Smooth muscle cell (in vitro differentiated cells): ENCODE data around the gene C20orf204. TPM values are rescaled to one million over a fixed set of nuclear protein-coding genes. Genes with fewer than 3 reads are reported as not detected.

Source experiments
- DNase-seq: peaks from one replicate; lab custom pipeline; 2025; ENCODE audit not compliant: unreplicated experiment; lab: John Stamatoyannopoulos, UW
- H2AFZ ChIP-seq: fragments of 200-600 bp; sonication (generic); 2 replicates; pipeline ENCODE4 v1.6.0; 2016; ENCODE audit warnings: antibody characterized with exemption, low read depth, mild to moderate bottlenecking
- H3F3A ChIP-seq: fragments of 200-600 bp; sonication (generic); 2 replicates; pipeline ENCODE4 v1.6.0; 2017; ENCODE audit warnings: antibody characterized with exemption, low read depth
- H3K27ac ChIP-seq: fragments of 200-600 bp; sonication (generic); 2 replicates; pipeline ENCODE4 v1.5.1; 2016; ENCODE audit warnings: low read depth, mild to moderate bottlenecking
- H3K27me3 ChIP-seq: fragments of 200-600 bp; sonication (generic); 2 replicates; pipeline ENCODE4 v1.6.1; 2016; ENCODE audit warnings: low read depth, mild to moderate bottlenecking
- H3K36me3 ChIP-seq: fragments of 200-600 bp; sonication (generic); 2 replicates; pipeline ENCODE4 v1.5.1; 2016; ENCODE audit warnings: low read depth
- H3K4me1 ChIP-seq: fragments of 200-600 bp; sonication (generic); 2 replicates; pipeline ENCODE4 v1.5.1; 2016; ENCODE audit warnings: low read depth
- H3K4me2 ChIP-seq: fragments of 200-600 bp; sonication (generic); 2 replicates; pipeline ENCODE4 v1.6.0; 2016; ENCODE audit warnings: mild to moderate bottlenecking
- H3K4me3 ChIP-seq: fragments of 200-600 bp; sonication (generic); 2 replicates; pipeline ENCODE4 v1.5.1; 2016; ENCODE audit warnings: mild to moderate bottlenecking
- H3K79me2 ChIP-seq: fragments of 200-600 bp; sonication (generic); 2 replicates; pipeline ENCODE4 v1.6.0; 2016; ENCODE audit warnings: low read depth, mild to moderate bottlenecking
- H3K9ac ChIP-seq: fragments of 200-600 bp; sonication (generic); 2 replicates; pipeline ENCODE4 v1.6.0; 2016; ENCODE audit warnings: low read depth
- H3K9me3 ChIP-seq: fragments of 200-600 bp; sonication (generic); replicated peaks from 2 replicates; pipeline ENCODE4 v1.5.1; 2016; ENCODE audit warnings: low read depth
- H4K20me1 ChIP-seq: fragments of 200-600 bp; sonication (generic); 2 replicates; pipeline ENCODE4 v1.6.0; 2016; ENCODE audit warnings: low read depth
- WGBS: methylation state at CpG from one replicate; pipeline ENCODE4 v1.1.7; 2016; ENCODE audit warnings: low lambda C conversion rate; 5-methylcytosine and 5-hydroxymethylcytosine counted together
- polyA plus RNA-seq: library from polyadenylated mRNA; unstranded; fragments of >200 nt; fragmentation: Nextera tagmentation; extraction: Ambion mirVana; gene quantifications from 2 replicates; pipeline ENCODE4 v1.2.1, GENCODE V29; 2016
- total RNA-seq: library from RNA; depleted of rRNA; stranded (reverse); fragments of >200 nt; gene quantifications from 2 replicates; pipeline ENCODE4 v1.2.3, GENCODE V29; 2014
- TF ChIP-seq, protein P1 (sequence below): fragments of 200-600 bp; sonication (generic); IDR thresholded peaks from 2 replicates; pipeline ENCODE4 v1.5.1; 2017; ENCODE audit warnings: borderline replicate concordance, mild to moderate bottlenecking, antibody characterized with exemption; ENCODE audit not compliant: insufficient read depth, poor library complexity, severe bottlenecking

C20orf204 gene
- total and polyA plus RNA-seq, 2 experiments from 2014 or later = 0.09 to 0.87 TPM

DNA sequence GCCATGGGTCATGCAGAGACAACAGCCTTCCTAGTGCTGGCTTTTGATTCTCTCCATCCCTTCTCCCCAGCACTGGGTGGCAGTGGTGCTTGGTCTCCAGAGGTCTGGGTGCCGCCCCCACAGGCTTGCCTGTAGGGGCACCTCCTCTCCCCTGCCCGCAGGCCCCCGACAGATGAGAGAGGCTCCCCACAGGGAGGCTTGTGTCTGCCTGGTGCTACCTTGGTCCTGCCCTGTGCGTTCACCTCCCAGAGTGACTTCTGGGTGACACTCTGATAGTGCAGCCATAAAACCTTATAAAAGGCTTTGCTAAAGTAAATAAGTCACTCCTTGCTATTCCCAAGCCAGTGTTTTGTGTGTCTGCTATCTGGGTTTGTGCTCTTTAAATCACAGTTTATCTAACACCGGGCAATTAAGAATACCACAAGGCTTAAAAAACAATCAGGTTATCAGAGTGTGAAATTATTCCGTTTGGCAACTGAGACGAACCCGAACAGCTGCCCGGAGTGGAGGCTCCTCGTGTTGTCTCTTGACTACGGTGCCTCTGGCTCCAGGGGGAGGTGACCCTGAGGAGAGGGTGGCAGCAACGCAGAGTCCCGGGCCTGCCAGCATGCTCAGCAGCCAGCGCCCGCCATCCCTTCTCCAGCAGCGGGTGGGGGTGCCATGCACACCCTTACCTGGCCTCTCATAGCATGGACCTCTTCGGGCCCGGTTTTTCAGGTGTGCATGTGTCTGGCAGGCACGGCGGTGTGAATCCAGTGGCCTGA is 5.4 kb upstream of the C20orf204 start:
- H3K4me1 ChIP-seq = no peaks in the 10 kb centered on the region
- TF ChIP-seq, protein P1, sequence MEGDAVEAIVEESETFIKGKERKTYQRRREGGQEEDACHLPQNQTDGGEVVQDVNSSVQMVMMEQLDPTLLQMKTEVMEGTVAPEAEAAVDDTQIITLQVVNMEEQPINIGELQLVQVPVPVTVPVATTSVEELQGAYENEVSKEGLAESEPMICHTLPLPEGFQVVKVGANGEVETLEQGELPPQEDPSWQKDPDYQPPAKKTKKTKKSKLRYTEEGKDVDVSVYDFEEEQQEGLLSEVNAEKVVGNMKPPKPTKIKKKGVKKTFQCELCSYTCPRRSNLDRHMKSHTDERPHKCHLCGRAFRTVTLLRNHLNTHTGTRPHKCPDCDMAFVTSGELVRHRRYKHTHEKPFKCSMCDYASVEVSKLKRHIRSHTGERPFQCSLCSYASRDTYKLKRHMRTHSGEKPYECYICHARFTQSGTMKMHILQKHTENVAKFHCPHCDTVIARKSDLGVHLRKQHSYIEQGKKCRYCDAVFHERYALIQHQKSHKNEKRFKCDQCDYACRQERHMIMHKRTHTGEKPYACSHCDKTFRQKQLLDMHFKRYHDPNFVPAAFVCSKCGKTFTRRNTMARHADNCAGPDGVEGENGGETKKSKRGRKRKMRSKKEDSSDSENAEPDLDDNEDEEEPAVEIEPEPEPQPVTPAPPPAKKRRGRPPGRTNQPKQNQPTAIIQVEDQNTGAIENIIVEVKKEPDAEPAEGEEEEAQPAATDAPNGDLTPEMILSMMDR = no peak
- no peak overlapping the region for H3K9ac ChIP-seq
- H2AFZ ChIP-seq = no peak overlapping the region
- no peaks in the 10 kb centered on the region for H3K79me2 ChIP-seq
- no peaks in the 10 kb centered on the region for H4K20me1 ChIP-seq
- H3K36me3 ChIP-seq = no peaks in the 10 kb centered on the region
- no peak overlapping the region for H3K4me2 ChIP-seq
- H3K4me3 ChIP-seq = no peak overlapping the region
- 91% methylated on average over 20 of the region's 20 CpGs for WGBS
- no peak overlapping the region for H3K27ac ChIP-seq
- H3F3A ChIP-seq = no peaks in the 10 kb centered on the region
- DNase-seq = no peak
- H3K27me3 ChIP-seq = no peaks in the 10 kb centered on the region
- no peaks in the 10 kb centered on the region for H3K9me3 ChIP-seq

DNA sequence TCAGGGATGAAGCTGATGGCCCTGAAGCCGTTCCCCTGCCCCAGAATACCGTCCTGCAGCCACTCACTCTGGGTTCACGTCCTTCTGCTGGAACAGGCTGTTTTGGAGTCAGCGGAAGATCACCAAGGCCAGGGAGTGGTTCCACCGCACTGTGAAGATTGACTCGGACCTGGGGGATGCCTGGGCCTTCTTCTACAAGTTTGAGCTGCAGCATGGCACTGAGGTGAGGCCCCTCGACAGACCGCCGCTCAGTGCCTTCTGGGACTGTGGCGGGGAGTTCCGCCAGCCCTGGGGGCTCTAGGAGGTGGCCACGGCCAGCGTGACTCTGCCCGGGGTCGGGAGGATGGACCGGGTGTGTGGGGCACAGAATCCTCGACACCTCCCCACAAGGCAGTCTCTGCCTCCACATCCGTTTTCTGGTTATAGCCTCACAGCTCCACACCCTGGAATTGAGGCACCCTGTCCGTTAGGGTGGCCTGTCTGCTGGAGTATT is 4.1 kb upstream of the C20orf204 start:
- H2AFZ ChIP-seq = no peak overlapping the region
- H3F3A ChIP-seq = no peaks in the 10 kb centered on the region
- no peak for DNase-seq
- no peaks in the 10 kb centered on the region for H4K20me1 ChIP-seq
- no peaks in the 10 kb centered on the region for H3K4me1 ChIP-seq
- no peaks in the 10 kb centered on the region for H3K9me3 ChIP-seq
- H3K27me3 ChIP-seq = no peaks in the 10 kb centered on the region
- 98% methylated on average over 19 of the region's 19 CpGs for WGBS
- H3K4me3 ChIP-seq = no peak overlapping the region
- TF ChIP-seq, protein P1 = no peak
- no peak overlapping the region for H3K9ac ChIP-seq
- H3K27ac ChIP-seq = no peak overlapping the region
- no peaks in the 10 kb centered on the region for H3K79me2 ChIP-seq
- no peaks in the 10 kb centered on the region for H3K36me3 ChIP-seq
- H3K4me2 ChIP-seq = no peak overlapping the region

DNA sequence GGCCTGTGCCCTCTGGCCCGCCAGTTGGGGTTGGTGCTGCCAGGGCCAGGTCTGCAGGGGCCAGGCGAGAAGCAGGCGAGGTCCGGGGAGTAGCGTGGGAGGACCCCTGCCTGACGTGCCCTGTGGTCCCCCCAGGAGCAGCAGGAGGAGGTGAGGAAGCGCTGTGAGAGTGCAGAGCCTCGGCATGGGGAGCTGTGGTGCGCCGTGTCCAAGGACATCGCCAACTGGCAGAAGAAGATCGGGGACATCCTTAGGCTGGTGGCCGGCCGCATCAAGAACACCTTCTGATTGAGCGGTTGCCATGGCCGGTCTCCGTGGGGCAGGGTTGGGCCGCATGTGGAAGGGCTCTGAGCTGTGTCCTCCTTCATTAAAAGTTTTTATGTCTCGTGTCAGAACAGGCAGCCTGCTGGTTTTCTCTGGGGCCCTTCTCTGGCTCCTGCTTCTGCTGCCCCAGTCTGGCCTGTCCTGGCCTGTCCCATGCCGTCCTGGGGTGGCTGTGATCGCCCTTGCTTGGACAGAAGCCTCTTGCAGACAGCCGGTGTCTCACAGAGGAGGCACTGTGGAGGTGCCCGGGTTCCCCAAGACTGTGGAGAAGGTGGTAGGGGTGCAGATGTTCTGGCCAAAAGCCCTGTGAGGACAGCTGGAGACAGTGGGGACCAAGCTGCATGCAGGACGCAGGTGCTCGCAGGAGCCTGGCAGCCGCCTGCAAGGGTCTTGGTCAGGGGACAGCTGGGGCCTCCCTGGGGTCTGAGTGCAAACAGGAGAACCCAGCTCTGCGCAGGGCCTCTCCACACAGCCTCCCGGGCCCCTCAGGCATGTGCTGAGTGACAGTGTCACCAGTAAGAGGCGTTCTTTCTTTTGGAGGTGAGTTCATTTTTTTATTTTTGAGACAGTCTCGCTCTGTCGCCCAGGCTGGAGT is 3.0 kb upstream of the C20orf204 start:
- Histone ChIP-seq H3K4me1 (no peaks in the 10 kb centered on the region), H3K9me3 (no peaks in the 10 kb centered on the region), H3K4me2 (no peak overlapping the region), H3F3A (no peaks in the 10 kb centered on the region), H3K4me3 (no peak overlapping the region), H3K79me2 (no peaks in the 10 kb centered on the region), H2AFZ (no peak overlapping the region), H4K20me1 (no peaks in the 10 kb centered on the region), H3K9ac (no peak overlapping the region), H3K27me3 (peaks cover 9% of the 10 kb centered on the region), H3K36me3 (no peaks in the 10 kb centered on the region), H3K27ac (no peak overlapping the region)
- DNase-seq = no peak
- 92% methylated on average over 30 of the region's 31 CpGs for WGBS
- TF ChIP-seq, protein P1 = no peak
